ENCODE data around the gene ZSWIM5.
"Not testable (repeated sequence)": the region's sequence is repeated elsewhere in the genome, so short reads cannot be mapped to it uniquely, and the experiment has no call there.

Gene ZSWIM5

DNA sequence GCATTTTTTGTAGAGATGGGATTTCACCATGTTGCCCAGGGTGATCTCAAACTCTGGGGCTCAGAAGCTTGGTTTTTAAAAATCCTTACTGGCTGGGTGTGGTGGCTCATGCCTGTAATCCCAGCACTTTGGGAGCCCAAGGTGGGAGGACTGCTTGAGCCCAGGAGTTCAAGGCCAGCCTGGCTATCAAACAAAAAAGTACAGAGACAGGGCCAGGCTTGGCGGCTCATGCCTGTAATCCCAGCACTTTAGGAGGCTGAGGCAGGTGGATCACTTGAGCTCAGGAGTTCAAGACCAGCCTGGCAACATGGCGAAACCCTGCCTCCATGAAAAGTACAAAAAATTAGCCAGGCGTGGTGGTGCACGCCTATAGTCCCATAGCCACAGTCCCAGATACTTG, 112.0 kb downstream of the ZSWIM5 start:
- DNase-seq (ENCODE audit: low read depth) = not testable (repeated sequence)

DNA sequence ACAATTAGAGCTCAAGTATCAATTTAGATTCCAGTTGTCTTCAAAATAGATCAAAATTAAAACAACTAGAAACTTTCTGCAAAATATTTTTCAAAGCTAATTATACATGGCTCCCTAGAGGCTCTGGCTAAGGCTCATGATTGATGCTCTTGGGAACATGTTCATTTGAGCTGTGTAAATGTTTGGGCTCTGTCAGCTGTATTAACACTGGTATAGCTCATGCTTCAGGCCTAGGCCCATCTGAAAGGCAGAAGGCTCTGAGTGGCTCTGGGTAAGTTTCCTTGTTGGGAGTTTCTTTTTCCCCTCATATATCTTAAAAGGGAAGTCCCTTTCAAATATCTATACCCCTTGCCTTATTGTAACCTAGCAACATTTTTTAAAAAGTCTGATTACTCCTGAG, 113.1 kb downstream of the ZSWIM5 start:
- no peak for DNase-seq (ENCODE audit: low read depth)

DNA sequence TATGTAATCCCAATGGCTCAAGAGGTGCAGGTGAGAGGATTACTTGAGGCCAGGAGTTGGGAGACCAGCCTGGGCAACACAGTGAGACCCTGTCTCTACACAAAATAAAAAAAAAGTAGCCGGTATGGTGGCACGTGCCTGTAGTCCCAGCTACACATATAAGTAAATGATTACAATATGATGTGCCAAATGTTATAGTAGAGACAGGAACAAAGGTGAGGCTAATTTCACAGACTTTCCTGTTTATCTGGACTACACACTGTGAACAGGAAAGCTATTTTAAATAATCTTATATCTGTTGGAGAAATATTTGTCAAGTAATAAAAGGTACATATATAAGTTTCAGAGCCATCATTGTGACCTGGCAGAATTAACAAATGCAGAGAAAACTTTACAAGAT, 116.7 kb downstream of the ZSWIM5 start:
- no peak for DNase-seq (ENCODE audit: low read depth)

DNA sequence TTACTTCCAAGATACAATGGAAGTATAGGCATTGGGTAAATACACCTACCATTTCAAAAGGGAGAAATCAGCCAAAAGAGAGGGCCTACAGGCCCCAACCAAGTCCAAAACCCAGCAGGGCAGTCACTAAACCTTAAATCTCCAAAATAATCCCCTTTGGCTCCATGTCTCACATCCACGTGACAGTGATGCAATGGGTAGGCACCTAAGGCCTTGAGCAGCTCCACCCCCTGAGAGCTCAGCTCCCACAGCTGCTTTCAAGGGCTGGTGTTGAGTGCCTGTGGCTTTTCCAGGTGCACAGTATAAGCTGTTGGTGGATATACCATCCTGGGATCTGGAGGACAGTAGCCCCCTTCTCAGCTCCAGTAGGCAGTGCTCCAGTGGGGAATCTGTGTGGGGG, 121.8 kb downstream of the ZSWIM5 start:
- DNase-seq (ENCODE audit: low read depth) = no peak

DNA sequence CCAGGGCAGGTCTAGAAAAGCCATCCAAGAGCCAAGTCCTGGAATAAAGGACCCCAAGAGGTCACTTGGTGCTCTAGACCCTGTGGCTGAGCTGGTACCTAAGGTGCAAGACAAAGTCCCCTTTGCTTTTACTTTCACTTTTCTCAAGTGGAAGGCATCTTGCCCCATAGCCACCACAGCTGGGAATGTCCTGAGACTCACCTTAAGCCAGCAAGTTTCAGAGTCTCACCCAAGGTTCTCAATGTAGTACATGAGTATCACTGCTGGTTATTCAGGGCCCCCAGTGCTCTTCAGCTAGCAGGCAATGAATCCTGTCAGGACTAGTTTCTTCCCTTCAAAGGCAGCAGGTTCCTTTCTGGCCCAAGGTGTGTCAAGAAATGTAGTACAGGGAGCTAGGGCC, 126.9 kb downstream of the ZSWIM5 start:
- no peak for DNase-seq (ENCODE audit: low read depth)

DNA sequence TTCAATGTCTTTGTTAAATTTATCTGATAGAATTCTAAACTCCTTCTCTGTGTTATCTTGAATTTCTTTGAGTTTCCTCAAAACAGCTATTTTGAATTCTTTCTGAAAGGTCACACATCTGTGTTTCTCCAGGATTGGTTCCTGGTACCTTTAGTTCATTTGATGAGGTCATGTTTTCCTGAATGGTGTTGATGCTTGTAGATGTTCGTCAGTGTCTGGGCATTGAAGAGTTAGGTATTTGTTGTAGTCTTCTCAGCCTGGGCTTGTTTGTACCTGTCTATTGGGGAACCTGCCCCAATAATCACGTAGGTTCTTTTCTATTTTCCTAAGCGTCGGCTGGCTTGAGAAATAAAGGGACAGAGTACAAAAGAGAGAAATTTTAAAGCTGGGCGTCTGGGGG, 129.4 kb downstream of the ZSWIM5 start:
- DNase-seq (ENCODE audit: low read depth) = not testable (repeated sequence)

DNA sequence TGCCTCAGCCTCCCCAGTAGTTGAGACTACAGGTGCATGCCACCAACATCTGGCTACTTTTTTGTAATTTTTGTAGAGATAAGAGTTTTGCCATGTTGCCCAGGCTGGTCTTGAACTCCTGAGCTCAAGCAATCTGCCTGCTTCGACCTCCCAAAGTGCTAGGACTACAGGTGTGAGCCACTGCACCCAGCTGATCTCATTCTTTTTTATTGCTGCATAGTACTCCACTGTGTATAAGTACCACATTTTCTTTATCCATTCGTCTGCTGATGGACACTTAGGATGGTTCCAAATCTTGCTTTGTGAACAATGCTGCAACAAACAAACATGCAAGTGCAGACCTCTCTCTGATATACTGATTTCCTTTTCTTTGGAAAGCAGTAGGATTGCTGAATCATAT, 134.8 kb downstream of the ZSWIM5 start:
- no peak for DNase-seq (ENCODE audit: low read depth)

DNA sequence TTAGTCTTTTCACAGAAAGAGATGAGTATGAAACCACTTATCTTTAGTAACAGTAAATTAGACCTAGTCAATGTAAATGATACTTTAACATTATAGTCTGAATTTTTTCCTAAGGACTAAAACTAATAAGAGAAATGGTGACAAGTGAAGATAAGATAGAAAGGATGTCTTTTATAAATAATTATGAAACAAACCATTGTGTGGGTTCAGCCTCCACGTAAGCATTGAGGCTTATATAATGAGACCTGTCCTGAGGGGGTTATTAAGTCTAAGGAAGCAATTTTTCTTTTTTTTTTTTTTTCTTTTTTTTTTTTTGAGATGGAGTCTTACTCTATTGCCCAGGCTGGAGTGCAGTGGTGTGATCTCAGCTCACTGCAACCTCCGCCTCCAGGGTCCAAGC, 138.6 kb downstream of the ZSWIM5 start:
- DNase-seq (ENCODE audit: low read depth) = no peak

DNA sequence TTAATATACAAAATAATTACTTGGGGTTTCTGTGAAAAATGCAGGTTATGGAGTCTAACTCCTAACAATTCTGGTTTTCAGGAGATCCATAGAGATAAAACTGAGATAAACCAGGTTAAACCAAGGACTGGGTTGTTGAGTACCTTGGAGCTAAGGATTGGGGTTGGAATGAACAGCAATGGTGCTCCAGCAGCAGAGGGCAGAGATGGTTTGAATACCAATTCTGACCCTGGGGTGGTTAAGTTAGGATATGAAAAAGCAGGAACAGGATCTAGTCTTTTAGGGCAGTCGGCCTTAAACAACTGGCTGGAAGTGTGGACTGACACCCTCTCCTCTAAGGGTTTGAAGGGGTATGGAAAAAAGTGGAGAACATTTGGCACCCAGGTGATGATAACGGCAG, 141.3 kb downstream of the ZSWIM5 start:
- DNase-seq (ENCODE audit: low read depth) = no peak

DNA sequence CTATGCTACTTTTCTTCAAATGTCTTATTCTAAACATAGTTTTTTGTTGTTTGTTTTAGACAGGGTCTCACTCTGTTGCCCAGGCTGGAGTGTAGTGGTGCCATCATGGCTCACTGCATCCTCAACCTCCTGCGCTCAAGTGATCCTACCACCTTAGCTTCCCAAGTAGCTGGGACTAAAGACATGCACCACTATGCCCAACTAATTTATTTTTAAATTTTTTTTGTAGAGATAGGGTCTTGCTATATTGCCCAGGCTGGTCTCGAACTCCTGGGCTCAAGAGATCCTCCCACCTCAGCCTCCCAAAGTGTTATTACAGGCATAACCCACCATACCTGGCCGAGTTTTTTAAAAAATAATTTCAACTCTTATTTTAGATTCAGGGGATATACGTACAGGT, 143.9 kb downstream of the ZSWIM5 start:
- not testable (repeated sequence) for DNase-seq (ENCODE audit: low read depth)

DNA sequence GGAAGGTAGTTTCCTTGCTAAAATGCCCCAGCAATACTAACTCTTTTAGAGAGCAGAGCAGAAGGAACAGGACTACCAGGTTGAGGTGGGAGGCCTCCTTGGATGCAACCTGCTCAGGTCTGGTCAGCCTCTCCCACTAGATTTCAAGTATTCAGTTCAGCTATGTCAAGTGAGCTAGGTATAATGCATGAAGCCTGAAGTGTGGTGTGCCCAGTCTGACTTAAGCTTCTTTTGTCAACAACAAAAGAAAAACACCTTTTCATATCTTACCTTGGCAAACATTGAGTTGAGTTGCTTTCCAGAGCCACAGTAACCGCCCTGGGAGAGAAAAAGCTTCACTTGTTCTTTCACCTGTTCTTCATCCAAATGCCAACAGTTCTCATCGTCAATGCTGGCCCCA, 146.6 kb downstream of the ZSWIM5 start:
- DNase-seq (ENCODE audit: low read depth) = no peak

DNA sequence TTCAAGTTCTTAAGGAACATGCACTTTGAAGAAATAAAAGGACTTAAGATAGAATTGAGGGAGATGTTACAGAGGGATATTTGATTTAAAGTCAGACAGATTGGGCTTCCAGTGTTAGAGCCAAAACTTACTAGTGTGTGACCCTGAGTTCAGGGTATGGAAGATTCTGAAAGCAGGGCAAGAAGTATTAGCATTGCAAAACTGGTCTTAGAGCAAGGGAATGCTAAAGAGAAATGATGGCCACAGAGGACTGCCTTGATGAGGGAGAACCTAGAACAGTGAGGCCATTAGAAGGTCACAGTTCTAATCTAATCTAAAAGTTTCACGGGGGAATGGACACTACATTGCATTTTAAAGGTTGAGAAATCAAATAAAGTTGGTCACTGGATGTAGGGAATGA, 148.9 kb downstream of the ZSWIM5 start:
- no peak for DNase-seq (ENCODE audit: low read depth)

DNA sequence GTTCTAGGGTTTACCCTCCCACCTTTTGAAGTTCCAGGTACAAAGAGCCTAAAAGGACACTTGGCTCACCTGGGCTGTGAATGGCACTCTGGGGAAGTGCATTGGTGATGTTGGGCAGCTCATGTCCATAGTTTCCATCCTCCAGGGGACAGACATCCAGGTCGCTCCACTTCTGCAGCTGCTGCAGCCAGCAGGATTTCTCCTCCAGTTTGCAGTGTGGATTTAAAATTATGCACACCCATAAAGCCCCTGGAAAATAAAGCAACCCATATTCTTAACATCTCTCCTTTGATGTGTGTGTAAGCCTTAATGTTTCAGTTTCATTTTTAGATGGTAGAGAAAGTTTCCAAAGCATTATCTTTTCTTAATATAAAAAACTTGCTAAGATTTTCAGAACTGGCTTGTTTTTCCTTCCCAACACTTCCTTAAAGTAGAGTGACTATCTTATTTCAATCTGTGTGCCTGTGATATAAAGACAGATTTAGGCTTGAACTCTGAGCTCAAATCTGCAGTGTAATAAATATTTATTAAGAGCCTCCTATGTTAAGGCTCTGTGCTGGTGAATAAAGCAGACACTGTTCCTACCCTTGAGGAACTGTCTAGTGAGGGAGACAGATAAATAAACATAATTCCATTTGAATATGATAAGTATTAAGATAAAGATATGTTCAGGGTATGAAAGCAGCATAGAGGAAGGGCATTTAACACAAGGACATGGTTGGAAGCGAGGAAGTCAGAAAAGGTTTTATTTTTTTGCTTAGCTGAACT, 155.2 kb downstream of the ZSWIM5 start:
- DNase-seq (ENCODE audit: low read depth) = no peak

DNA sequence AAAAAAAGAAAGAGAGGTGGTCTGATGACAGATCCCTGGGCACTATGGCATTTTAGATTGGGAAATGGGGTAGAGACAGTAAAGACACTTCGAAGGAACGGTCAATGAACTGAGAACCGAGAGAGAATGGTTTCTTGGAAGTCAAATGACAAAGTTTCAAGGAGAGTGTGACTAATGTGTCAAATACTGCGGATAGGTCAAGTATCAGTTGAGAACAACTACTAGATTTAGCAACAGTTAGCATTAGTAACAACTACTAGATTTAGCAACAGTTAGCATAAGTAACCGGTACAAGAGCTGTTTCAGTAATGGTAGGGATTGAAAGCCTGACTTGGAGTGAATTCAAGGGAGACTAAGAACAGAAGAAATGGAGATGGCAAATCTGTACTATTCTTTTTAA, 159.4 kb downstream of the ZSWIM5 start:
- no peak for DNase-seq (ENCODE audit: low read depth)

DNA sequence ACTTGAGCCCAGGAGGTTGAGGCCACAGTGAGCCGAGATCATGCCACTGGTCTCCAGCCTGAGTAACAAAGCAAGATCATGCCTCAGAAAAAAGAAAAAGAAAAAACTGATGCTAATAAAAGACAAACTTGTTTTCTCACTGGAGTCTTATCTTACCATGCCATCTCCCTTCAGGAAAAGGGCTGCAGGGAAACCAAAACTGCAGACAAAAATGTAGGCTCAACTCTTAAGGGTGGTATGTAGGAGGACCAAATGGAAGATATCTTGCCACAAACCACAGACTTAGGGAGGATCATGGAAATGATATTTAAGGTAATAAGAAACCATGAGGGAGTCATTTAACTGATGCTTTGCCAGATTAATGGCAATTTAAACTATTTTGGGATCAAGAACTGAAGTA, 161.5 kb downstream of the ZSWIM5 start:
- no peak for DNase-seq (ENCODE audit: low read depth)

DNA sequence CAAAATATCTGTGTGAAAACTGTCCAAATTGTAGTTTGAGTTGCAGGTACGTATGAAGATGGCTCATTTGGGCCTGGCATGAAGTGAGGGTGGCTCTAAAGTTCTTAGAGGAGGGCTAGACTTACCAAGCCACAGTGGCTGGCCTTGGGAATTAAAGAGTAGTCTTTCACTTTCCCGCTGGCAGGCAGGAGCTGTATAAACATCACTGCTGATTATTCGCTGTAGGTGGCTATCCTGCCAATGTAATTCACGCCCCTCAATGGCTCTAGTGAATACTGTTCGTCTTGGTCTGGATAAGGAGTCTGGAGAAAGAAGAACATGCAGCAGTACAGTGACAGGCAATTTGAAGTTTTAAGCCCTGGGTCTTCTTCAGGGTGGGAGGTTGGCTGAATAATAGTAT, 163.3 kb downstream of the ZSWIM5 start:
- no peak for DNase-seq (ENCODE audit: low read depth)

DNA sequence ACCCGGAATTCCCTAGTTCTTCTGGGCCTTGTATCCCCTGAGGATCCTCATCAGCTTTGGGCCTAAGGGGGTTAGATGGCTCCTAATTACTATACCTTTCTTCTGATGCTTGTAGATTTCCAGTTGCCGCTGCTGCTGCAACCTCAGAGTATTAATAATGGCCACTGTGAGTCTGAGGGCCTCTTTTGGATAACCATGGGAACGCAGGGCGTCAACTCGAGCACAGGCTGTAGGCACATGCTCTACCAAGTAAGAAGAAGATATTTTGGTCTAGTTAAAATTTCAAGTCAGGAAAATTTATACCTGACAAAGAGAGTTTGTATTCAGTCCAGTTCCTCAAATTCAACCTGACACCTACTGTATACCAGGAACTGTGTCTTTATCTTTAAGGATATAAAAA, 166.1 kb downstream of the ZSWIM5 start:
- DNase-seq (ENCODE audit: low read depth) = no peak

DNA sequence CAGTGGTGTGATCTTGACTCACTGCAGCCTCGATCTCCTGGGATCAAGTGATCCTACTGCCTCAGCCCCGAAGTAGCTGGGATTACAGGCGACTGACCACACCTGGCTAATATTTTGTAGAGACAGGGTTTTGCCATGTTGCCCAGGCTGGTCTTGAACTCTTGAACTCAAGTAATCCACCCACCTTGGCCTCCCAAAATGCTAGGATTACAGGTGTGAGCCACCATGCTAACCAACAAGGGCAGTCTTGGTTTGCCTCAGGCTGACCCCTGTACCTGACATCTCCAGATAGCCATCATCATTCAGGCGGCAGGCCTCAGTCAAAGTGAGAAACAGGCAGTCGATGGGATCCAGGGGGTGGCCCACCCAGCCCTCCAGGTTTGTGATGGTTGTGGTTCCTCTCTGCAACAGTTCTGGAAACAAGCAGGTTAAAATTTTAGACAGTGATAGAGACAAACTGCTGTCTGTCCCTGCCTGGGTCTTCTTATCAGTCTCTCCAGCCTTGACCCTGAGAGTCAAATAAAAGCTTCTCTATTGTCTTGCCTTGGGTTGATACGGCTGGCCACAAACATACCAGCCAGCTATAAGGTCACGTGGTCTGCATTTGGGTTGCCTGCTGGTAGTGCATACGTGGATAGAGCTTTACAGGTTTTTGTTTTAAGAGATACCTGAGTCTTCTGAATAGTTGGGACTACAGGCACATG, 167.6 kb downstream of the ZSWIM5 start:
- DNase-seq (ENCODE audit: low read depth) = no peak

DNA sequence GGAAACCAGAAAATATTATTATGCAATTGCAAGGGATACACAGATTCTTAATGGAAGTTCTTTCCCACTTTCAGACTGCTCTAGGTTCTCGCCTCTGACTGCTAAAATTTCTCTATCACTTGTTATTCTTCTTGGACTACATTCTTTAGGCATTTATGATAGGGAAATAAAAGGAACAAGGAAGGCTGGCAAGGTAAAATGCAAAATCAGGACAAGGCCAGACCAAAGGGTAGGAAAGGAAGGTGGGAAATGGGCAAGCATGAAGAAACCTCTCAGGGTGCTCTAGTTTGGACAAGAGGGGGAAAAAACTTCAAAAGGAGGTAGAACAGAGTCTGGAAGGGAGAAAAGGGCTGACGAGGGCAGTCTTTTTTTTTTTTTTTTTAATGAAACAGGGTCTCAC, 168.2 kb downstream of the ZSWIM5 start:
- no peak for DNase-seq (ENCODE audit: low read depth)

DNA sequence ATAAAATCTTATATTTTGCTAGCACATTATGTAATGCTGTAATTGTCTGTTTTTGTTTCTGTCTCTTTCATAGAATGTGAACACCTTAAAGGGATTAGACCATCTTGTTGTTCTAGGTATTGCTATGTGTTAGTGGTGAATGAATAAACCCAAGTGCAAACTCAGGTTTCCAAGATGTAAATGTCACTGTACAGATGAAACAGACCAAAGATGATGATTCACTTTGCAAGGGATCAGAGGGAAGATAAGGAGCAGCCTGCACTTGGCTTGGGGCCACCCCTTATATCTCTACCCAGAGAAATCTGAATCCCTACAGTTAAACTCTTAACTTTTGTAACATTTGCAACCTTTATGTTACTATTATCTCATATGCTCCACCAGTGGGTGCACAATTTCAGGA, 168.9 kb downstream of the ZSWIM5 start:
- DNase-seq (ENCODE audit: low read depth) = no peak

DNA sequence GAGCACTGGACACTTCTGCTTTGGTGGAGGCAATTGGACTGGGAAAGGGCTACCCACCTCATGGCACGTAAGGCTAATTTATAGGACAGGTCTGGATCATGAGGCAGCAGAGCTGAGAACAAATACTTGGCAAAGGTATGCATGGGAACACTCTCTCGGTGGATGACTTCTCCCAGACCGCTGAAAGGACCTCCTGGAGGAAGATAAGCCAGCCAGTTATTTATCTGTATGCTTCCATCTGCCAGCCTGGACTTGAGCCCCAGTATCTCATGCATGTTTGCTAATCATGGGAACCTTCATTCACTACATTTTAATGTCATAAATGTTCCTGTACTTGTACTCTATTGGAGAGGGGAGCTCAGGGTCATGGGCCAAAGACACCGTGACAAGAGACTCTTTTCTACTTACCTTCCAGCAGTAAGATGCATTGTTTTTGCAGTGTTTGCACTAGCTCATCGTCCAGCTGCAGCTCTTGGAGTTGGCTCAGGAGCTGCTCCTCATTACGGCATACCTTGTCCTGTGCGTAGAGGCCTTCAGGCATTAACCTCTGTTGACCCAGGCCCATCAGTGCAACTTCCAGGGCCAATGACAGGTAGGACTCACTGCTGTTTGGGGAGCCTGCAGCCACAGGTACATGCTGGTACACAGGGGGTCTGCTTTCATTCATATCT, 170.6 kb downstream of the ZSWIM5 start:
- DNase-seq (ENCODE audit: low read depth) = no peak

DNA sequence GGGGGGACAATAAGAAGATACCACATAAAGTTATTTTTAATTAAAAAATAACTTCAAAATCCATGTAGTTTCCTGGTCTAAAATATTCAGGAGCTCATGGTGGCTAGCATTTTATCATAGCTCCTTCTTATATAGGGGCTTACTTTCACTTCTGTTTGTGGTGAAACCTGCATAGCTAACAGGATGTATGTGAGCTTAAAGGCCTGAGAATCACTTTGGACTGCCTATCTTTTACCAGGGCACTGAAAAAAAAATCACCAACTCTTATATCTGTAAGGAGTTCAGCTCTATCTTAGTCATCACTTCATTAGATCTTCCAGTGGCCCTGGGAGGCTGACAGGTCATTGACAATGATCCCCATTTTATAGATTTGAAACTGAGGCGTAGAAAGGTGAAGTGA, 173.0 kb downstream of the ZSWIM5 start:
- no peak for DNase-seq (ENCODE audit: low read depth)

DNA sequence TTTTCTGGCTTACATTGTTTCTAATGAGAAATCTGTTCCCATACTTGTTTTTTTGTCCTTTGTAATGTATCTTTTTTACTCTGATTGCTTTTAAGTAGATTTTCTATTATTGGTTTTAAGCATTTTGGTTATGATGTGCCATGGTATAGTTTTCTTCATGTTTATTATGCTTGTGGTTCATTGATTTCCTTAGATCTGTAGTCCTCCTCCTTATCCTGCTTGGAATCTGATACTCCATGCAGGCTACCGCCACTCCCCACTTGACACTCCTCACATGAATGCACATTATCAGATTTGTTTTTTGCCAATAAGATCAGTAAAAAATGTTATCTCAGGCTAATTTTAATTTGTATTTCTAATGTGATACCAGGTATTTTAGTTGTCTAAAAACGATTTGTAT, 173.6 kb downstream of the ZSWIM5 start:
- no peak for DNase-seq (ENCODE audit: low read depth)
